ENCODE measurements around the gene RAB42. TPM values are rescaled to one million over a fixed set of nuclear protein-coding genes. Genes with fewer than 3 reads are reported as not detected.

The RAB42 gene
- total RNA-seq, 1 experiment from 2014 or later = not detected

Other genes starting within 250 kb of the RAB42 start
- 30.6 and 38.2 TPM in 2 replicates for gene PHACTR4, start 222.5 kb upstream of the RAB42 start, total RNA-seq (2014; rRNA removed; shearing (Covaris generic))
- 70.1 and 70.2 TPM in 2 replicates for gene RCC1, start 86.2 kb upstream of the RAB42 start, total RNA-seq (2014; rRNA removed; shearing (Covaris generic))
- 24.7 and 28.4 TPM in 2 replicates for gene TRNAU1AP, start 39.2 kb upstream of the RAB42 start, total RNA-seq (2014; rRNA removed; shearing (Covaris generic))
- 36.5 and 39.6 TPM in 2 replicates for gene TAF12, start 50.8 kb downstream of the RAB42 start, total RNA-seq (2014; rRNA removed; shearing (Covaris generic))
- not detected in 2 replicates for gene RNU11, start 56.3 kb downstream of the RAB42 start, total RNA-seq (2014; rRNA removed; shearing (Covaris generic))
- 10.0 and 10.6 TPM in 2 replicates for gene GMEB1, start 76.5 kb downstream of the RAB42 start, total RNA-seq (2014; rRNA removed; shearing (Covaris generic))
- 105 and 116 TPM in 2 replicates for gene YTHDF2, start 144.7 kb downstream of the RAB42 start, total RNA-seq (2014; rRNA removed; shearing (Covaris generic))
- gene OPRD1, start 219.9 kb downstream of the RAB42 start, total RNA-seq (2014; rRNA removed; shearing (Covaris generic)) = 58.0 and 60.2 TPM in 2 replicates